Stomach smooth muscle (tissue), 2 donors: ENCODE data around the gene CPEB1.
"Not testable (repeated sequence)": the region's sequence is repeated elsewhere in the genome, so short reads cannot be mapped to it uniquely, and the experiment has no call there.

Experiments
- H3K27ac ChIP-seq: one replicate; pipeline ENCODE4 v1.7.0; 2013; ENCODE audit warnings: mild to moderate bottlenecking, low read length, inconsistent platforms
- H3K27me3 ChIP-seq, 2 donors: one replicate each; pipeline ENCODE4 v1.7.0; 2013; ENCODE audit warnings: low read length in 2 of 2; ENCODE audit not compliant: insufficient read depth in 2 of 2, control insufficient read depth in 1 of 2
- H3K36me3 ChIP-seq, 2 donors: one replicate each; pipeline ENCODE4 v1.7.0; 2013; ENCODE audit warnings: low read length in 2 of 2; ENCODE audit not compliant: control insufficient read depth in 2 of 2, insufficient read depth in 2 of 2
- H3K4me1 ChIP-seq: one replicate; pipeline ENCODE4 v1.7.0; 2013; ENCODE audit warnings: low read length; ENCODE audit not compliant: control insufficient read depth, insufficient read depth
- H3K4me3 ChIP-seq, 2 donors: one replicate each; pipeline ENCODE4 v1.7.0; 2013; ENCODE audit warnings: low read length in 2 of 2
- H3K9ac ChIP-seq, 2 donors: one replicate each; pipeline ENCODE4 v1.7.0; 2013; ENCODE audit warnings: low read length in 2 of 2, mild to moderate bottlenecking in 1 of 2
- H3K9me3 ChIP-seq, 2 donors: one replicate each; pipeline ENCODE4 v1.7.0; 2013; ENCODE audit warnings: low read length in 2 of 2; ENCODE audit not compliant: control insufficient read depth in 2 of 2
- donor health status: healthy.
- donor health status: Pancreatic carcinoma.

Gene CPEB1

DNA sequence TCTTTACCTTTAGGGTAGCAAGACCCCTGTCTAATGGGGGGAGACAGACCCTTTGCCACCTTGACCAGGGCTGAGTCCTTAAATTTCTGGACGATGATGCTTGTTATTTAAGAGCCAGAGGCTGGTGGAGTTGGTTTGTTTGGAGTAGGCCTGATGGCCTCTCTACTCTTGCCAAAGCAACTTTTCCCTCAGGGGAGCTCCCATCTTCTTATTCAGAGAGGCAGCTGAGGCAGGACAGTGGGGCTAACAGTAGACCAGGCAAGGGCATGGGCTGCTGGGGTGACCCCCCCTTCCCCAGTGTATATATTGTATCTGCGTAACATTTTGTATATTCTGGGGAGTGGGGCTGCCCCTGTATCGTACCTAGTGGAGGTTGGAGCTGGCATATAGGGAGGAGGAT lies 117.2 kb downstream of the CPEB1 start:
- H3K4me3 ChIP-seq, result no peak overlapping the region
- no peak overlapping the region for H3K27ac ChIP-seq
- no peaks in the 10 kb centered on the region for H3K27me3 ChIP-seq
- H3K36me3 ChIP-seq, result peaks cover 3 to 11% of the 10 kb centered on the region in 2 donors
- H3K9ac ChIP-seq, result no peak overlapping the region
- no peaks in the 10 kb centered on the region for H3K9me3 ChIP-seq
- peaks cover 8% of the 10 kb centered on the region for H3K4me1 ChIP-seq

DNA sequence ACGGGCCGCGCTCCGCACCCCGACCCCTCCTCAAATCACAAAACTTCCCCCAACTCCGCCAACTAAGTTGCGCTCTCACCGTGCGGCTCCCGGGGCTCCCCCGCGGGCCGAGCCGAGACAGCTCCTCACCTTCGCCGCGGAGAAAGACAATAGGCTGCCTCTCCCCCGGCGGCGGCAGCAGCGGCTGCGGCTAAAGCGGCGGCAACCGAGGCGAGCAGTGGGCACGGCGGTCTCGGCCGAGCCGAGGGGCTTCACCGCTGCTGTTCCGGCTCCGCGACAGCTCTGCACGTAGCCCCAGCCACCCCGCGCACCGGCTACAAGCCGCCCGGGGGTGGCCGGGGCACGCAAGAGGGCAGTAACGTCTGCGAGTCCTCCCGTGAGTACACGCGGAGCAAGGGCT lies 133.6 kb downstream of the CPEB1 start:
- H3K9ac ChIP-seq, H3K27me3 ChIP-seq, H3K4me3 ChIP-seq, H3K27ac ChIP-seq, H3K4me1 ChIP-seq, H3K36me3 ChIP-seq, H3K9me3 ChIP-seq: not testable (repeated sequence)

DNA sequence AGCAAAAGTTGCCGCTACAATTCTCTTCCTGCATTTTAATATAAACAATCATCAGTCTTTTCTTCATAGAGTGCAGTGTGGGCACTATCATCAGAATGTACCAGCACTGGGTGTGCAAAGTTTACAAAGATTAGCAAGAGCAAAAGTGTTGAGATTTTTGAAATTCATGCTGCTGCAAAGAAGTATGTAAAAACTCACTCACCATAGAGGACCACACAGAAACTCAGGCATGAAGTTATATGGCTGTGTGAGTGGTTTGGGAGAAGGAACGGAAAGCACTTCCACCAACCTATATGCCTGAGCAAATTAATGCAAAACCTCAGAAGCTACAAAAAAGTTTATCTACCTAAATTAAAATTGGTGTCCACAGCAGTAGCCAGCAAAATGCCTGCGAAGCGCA lies 139.5 kb downstream of the CPEB1 start:
- H3K36me3 ChIP-seq, H3K9ac ChIP-seq, H3K4me1 ChIP-seq, H3K27ac ChIP-seq, H3K27me3 ChIP-seq, H3K9me3 ChIP-seq, H3K4me3 ChIP-seq: not testable (repeated sequence)

DNA sequence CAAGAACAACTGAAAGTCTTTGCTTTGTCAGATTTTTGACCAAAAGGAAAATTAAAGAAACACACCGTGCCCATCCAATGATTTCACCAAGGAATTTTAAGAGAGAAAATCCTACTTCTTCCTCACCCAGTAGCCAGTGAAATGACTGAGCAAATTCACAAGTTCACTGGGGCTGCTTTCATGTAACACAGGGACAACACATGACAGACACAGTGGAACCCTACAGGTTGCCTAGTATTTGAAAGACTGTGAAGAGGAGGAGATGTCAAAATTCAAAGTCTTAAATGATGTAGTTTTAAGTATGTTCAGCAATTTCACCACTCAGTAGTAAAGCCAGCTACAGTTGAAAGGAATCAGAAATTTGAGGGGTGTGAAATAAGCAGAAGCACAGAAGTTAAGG lies 140.1 kb downstream of the CPEB1 start:
- H3K27me3 ChIP-seq, result not testable (repeated sequence)

DNA sequence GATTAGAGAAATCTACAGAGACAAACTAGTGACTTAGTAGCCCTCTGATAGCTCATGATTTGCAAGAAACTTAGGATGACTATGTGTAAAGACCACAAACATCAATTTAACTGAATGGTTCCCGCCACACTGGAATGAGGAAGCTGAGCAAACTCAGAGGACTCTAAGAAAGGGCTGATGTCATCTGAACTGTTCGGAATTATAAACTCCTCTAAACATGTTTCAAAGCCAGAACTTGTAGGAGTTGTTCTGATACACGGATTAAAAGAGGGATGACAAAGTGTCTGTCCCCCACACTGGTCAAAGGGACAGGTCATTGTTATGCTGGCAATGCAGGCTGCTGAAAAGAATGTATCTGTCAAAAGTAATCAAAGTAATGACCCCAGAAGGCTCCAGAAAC lies 141.3 kb downstream of the CPEB1 start:
- not testable (repeated sequence) for H3K9ac ChIP-seq, H3K4me3 ChIP-seq, H3K27ac ChIP-seq, H3K36me3 ChIP-seq, H3K27me3 ChIP-seq, H3K9me3 ChIP-seq, H3K4me1 ChIP-seq

More for the DNA sequence above, 140.1 kb downstream of the CPEB1 start:
- not testable (repeated sequence) for H3K36me3 ChIP-seq, H3K27ac ChIP-seq, H3K4me3 ChIP-seq, H3K4me1 ChIP-seq, H3K9me3 ChIP-seq, H3K9ac ChIP-seq

DNA sequence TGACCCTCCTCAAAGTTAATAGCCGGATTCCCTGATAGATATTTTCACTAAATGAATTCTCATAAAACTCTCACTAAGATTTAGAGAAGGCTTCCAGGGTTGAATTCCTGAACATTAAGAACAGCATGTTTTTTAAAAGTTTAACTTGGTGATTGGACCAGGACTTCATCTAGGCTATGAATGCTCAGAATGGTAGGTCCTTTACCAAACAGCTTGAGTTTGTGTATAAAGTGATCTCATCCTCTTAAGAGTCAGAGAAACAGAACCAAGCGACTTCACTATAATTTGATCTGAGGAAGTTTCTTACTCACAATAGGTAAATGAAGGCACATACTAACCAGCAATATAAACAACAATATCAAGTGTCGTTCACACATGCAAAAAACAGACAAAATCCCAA lies 143.1 kb downstream of the CPEB1 start:
- H3K9me3 ChIP-seq, H3K27me3 ChIP-seq, H3K36me3 ChIP-seq, H3K4me3 ChIP-seq, H3K4me1 ChIP-seq, H3K27ac ChIP-seq, H3K9ac ChIP-seq: not testable (repeated sequence)

DNA sequence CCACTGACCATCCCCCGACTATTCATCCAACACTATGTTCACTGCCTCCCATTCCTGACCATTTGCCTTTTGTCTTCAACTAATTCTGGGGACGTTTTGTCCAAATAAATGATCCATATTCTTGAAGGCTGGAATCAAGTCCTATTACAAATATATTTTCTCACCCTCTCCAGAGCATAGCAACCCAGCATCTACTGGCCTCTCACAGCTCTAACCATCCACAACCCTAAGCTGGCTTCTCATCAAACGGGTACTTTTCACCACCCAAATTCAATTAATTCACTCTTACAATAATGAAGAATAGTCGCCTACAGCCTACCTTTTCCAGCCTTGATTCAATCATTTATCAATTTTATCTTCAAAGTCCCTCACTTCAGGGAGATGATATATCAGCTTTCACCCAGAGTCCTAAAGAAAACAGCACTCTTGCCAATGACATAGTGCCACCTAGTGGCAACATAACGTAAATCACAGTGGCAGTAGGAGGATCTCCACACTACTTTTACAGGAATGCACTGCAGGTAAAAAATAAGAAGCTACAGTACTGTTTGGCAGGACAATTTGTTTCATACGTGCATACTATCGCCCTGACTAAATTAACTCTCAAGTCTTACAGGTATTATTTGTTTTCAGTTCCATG lies 144.3 kb downstream of the CPEB1 start:
- not testable (repeated sequence) for H3K4me3 ChIP-seq, H3K9ac ChIP-seq, H3K4me1 ChIP-seq, H3K27me3 ChIP-seq, H3K36me3 ChIP-seq, H3K9me3 ChIP-seq, H3K27ac ChIP-seq

DNA sequence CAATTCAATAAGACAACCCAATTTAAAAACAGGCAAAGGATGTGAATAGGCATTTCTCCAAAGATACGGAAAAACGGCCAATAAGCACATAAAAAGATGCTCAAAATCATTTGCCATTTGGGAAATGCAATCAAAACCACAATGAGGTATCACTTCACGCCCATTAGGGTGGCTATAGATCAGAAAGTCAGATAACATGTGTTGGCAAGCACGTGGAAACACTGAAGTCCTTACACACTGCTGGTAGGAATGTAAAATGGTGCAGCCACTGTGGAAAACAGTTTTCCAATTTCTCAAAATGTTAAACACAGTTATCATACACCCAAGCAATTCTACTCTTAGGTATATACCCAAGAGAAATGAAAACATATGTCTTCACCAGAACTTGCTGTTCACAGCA lies 146.4 kb downstream of the CPEB1 start:
- not testable (repeated sequence) for H3K9ac ChIP-seq, H3K27me3 ChIP-seq, H3K4me3 ChIP-seq, H3K4me1 ChIP-seq, H3K36me3 ChIP-seq, H3K27ac ChIP-seq, H3K9me3 ChIP-seq

DNA sequence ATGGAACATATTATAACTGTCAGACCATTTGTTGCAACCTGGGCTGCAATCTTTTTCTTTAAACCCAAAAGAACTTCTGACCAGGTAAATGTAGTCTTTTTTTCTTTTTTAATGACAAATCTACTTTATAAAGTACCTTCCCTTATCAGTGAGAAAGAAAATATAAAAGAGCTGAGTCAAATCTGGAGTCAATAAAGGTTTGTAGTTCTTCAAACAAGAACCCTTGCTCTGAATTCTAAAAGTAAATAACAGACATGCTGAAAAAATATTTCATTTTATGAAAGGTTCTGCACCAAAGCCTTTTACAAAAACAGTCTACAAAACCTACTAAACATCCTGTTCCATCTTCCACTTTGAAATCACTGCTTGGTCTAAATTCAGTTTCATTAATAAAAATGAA lies 149.2 kb downstream of the CPEB1 start:
- not testable (repeated sequence) for H3K9ac ChIP-seq, H3K4me3 ChIP-seq, H3K27me3 ChIP-seq, H3K4me1 ChIP-seq, H3K27ac ChIP-seq, H3K9me3 ChIP-seq, H3K36me3 ChIP-seq
